IMR-90 (cell line): Measurements from ENCODE around the gene TLCD2.

Source experiments
- BHLHE40 ChIP-seq: fragments of 150-350 bp; IDR thresholded peaks from 2 replicates; pipeline ENCODE4 v1.6.1; 2016; ENCODE audit warnings: mild to moderate bottlenecking, low read depth, low read length
- CHD1 ChIP-seq: IDR thresholded peaks from 2 replicates; pipeline ENCODE4 v1.6.1; 2012; ENCODE audit warnings: low read depth, low read length, improper control_type of control experiment
- CTCF ChIP-seq: conservative IDR thresholded peaks from 2 replicates; pipeline ENCODE4 v1.5.1; 2012; ENCODE audit warnings: mild to moderate bottlenecking, low read depth, low read length, improper control_type of control experiment
- POLR2A ChIP-seq: IDR thresholded peaks from 2 replicates; pipeline ENCODE4 v1.6.1; 2012; ENCODE audit warnings: mild to moderate bottlenecking, low read depth, low read length
- RAD21 ChIP-seq: IDR thresholded peaks from 2 replicates; pipeline ENCODE4 v1.6.1; 2012; ENCODE audit warnings: low read length, improper control_type of control experiment
- RFX5 ChIP-seq: IDR thresholded peaks from 2 replicates; pipeline ENCODE4 v1.8.0; 2012; ENCODE audit warnings: low read depth, mild to moderate bottlenecking, low read length, moderate library complexity
- SMC3 ChIP-seq: fragments of 150-350 bp; IDR thresholded peaks from 2 replicates; pipeline ENCODE4 v1.6.1; 2016; ENCODE audit warnings: low read depth, mild to moderate bottlenecking, antibody characterized with exemption, low read length, moderate library complexity

GRCh38 chr17:1745513-1746020, 35.4 kb upstream of the TLCD2 start:
- TF ChIP-seq CTCF (no peak), POLR2A (no peak), RAD21 (no peak), SMC3 (no peak), CHD1 (no peak), BHLHE40 (no peak), RFX5 (no peak)
